HCT116 (cell line): Measurements from ENCODE around the gene MAJIN. TPM values are rescaled to one million over a fixed set of nuclear protein-coding genes. Genes with fewer than 3 reads are reported as not detected.
A peak's percentile ranks its signal among the peaks of the same experiment; 100 is the strongest.

Source experiments
- ATAC-seq: fragments of 200-7000 bp; cut with Tn5 transposase; 2 replicates; pipeline ENCODE4 v1.9.1; 2020; ENCODE audit warnings: mild to moderate bottlenecking, moderate library complexity
- BruUV-seq: library from RNA; stranded (reverse); fragments of 400-500 nt; replicated peaks from 2 replicates; lab custom pipeline; 2021; lab: Mats Ljungman, UMichigan
- CTCF ChIA-PET: fragments of 300-600 bp; sonication (Branson Sonifier 250); formaldehyde crosslinking; loops from one replicate; lab custom pipeline; 2021; ENCODE audit warnings: antibody characterized with exemption; lab: Charles Lee
- POLR2A ChIA-PET: fragments of 300-600, 350-600 bp; sonication (Branson Sonifier 250); formaldehyde crosslinking; loops from one replicate; lab custom pipeline; 2021; ENCODE audit warnings: antibody characterized with exemption; lab: Charles Lee
- RAD21 ChIA-PET, 2 experiments: fragments of 300-600 bp; sonication (Branson Sonifier 250); formaldehyde crosslinking; loops; one replicate each; lab custom pipeline; 2023; ENCODE audit warnings: low total read pairs in 2 of 2; ENCODE audit not compliant: uncharacterized antibody in 2 of 2, unreplicated experiment in 2 of 2, low non-redundant PET in 1 of 2; lab: Charles Lee
- DNase-seq: peaks from one replicate; pipeline ENCODE4 v3.0.0-alpha.2; 2010; ENCODE audit warnings: low read depth, low spot score
- H2AFZ ChIP-seq: fragments of 200-600 bp; shearing (Covaris generic), sonication (generic); 2 replicates; pipeline ENCODE4 v1.6.1; 2017; ENCODE audit warnings: low read depth, mixed run types, mixed read lengths, antibody characterized with exemption, low read length; ENCODE audit not compliant: poor library complexity, severe bottlenecking
- H3K27ac ChIP-seq: 2 replicates; pipeline ENCODE4 v1.5.1; 2012; ENCODE audit warnings: low read depth, low read length
- H3K27me3 ChIP-seq: fragments of 200-600 bp; sonication (generic); 2 replicates; pipeline ENCODE4 v1.6.1; 2016; ENCODE audit warnings: mixed run types, low read length, mixed read lengths; ENCODE audit not compliant: insufficient read depth
- H3K36me3 ChIP-seq, 2 experiments: fragments of 200-500 bp in 1 of 2; fragments of 200-600 bp in 1 of 2; sonication (Bioruptor generic) in 1 of 2; sonication (generic) in 1 of 2; 2 replicates each; pipeline versions ENCODE4 v1.5.1 to v1.6.1; 2014 to 2016; ENCODE audit warnings: low read length in 2 of 2, inconsistent platforms in 1 of 2, mixed read lengths in 1 of 2, mixed run types in 1 of 2; ENCODE audit not compliant: insufficient read depth in 2 of 2, control insufficient read depth in 1 of 2
- H3K4me1 ChIP-seq, 2 experiments: fragments of 200-600 bp in 1 of 2; sonication (generic) in 1 of 2; 2 replicates each; pipeline versions ENCODE4 v1.5.1 to v1.6.1; 2012 to 2017; ENCODE audit warnings: low read length in 2 of 2, inconsistent platforms in 1 of 2, mild to moderate bottlenecking in 1 of 2, mixed read lengths in 1 of 2, mixed run types in 1 of 2, moderate library complexity in 1 of 2; ENCODE audit not compliant: insufficient read depth in 2 of 2, control insufficient read depth in 1 of 2
- H3K4me2 ChIP-seq: fragments of 200-600 bp; sonication (generic); 2 replicates; pipeline ENCODE4 v1.6.1; 2017; ENCODE audit warnings: mixed run types, low read length, mixed read lengths
- H3K4me3 ChIP-seq, 2 experiments: fragments of 200-600 bp in 1 of 2; sonication (generic) in 1 of 2; replicated peaks in 1 of 2; 2 replicates each; pipeline ENCODE4 v1.5.1; 2011 to 2016; ENCODE audit warnings: low read length in 2 of 2, control low read depth in 1 of 2, low read depth in 1 of 2, mild to moderate bottlenecking in 1 of 2, mixed read lengths in 1 of 2, mixed run types in 1 of 2
- H3K79me2 ChIP-seq: fragments of 200-600 bp; sonication (generic); 2 replicates; pipeline ENCODE4 v1.6.1; 2017; ENCODE audit warnings: mild to moderate bottlenecking, mixed run types, low read length, moderate library complexity, mixed read lengths; ENCODE audit not compliant: insufficient read depth
- H3K9ac ChIP-seq: fragments of 200-600 bp; sonication (generic); 2 replicates; pipeline ENCODE4 v1.6.1; 2016; ENCODE audit warnings: low read length, mixed read lengths
- H3K9me2 ChIP-seq: fragments of 200-600 bp; sonication (generic), shearing (Covaris generic); 2 replicates; pipeline ENCODE4 v1.6.1; 2017; ENCODE audit warnings: mixed run types, mild to moderate bottlenecking, moderate library complexity; ENCODE audit not compliant: insufficient read depth
- H3K9me3 ChIP-seq, 2 experiments: fragments of 200-500 bp in 1 of 2; fragments of 200-600 bp in 1 of 2; sonication (Bioruptor generic) in 1 of 2; sonication (generic) in 1 of 2; 2 replicates each; pipeline ENCODE4 v1.6.1; 2014 to 2017; ENCODE audit warnings: low read length in 2 of 2, mixed read lengths in 2 of 2, inconsistent platforms in 1 of 2, low read depth in 1 of 2, mild to moderate bottlenecking in 1 of 2, mixed run types in 1 of 2, moderate library complexity in 1 of 2; ENCODE audit not compliant: control insufficient read depth in 1 of 2, insufficient read depth in 1 of 2
- H4K20me1 ChIP-seq: fragments of 200-600 bp; sonication (generic), shearing (Covaris generic); 2 replicates; pipeline ENCODE4 v1.6.1; 2017; ENCODE audit warnings: mixed run types, mild to moderate bottlenecking, moderate library complexity; ENCODE audit not compliant: insufficient read depth
- CBX3 ChIP-seq: IDR thresholded peaks from 2 replicates; pipeline ENCODE4 v1.6.1; 2012; ENCODE audit warnings: low read depth
- EGR1 ChIP-seq: IDR thresholded peaks from 2 replicates; pipeline ENCODE4 v1.6.1; 2012; ENCODE audit warnings: low read depth
- EZH2phosphoT487 ChIP-seq: fragments of 200-600 bp; IDR thresholded peaks from 2 replicates; pipeline ENCODE4 v1.6.1; 2018; ENCODE audit warnings: antibody characterized with exemption, borderline replicate concordance
- FOSL1 ChIP-seq: IDR thresholded peaks from 2 replicates; pipeline ENCODE4 v1.6.1; 2012; ENCODE audit warnings: low read depth
- MAX ChIP-seq: IDR thresholded peaks from 2 replicates; pipeline ENCODE4 v1.6.1; 2012
- POLR2AphosphoS5 ChIP-seq: IDR thresholded peaks from 2 replicates; pipeline ENCODE4 v1.6.1; 2011; ENCODE audit warnings: mild to moderate bottlenecking, low read depth, low read length, moderate library complexity
- REST ChIP-seq: IDR thresholded peaks from 2 replicates; pipeline ENCODE4 v1.6.1; 2012; ENCODE audit warnings: low read depth
- TCF7L2 ChIP-seq: IDR thresholded peaks from 2 replicates; pipeline ENCODE4 v1.7.0; 2011; ENCODE audit warnings: borderline replicate concordance, inconsistent platforms; ENCODE audit not compliant: insufficient read depth, insufficient read length; ENCODE audit errors: extremely low read depth
- YY1 ChIP-seq: IDR thresholded peaks from 2 replicates; pipeline ENCODE4 v1.6.1; 2011; ENCODE audit warnings: low read length, low read depth, moderate library complexity, mild to moderate bottlenecking; ENCODE audit not compliant: insufficient replicate concordance; ENCODE audit errors: extremely low read depth
- ZFX ChIP-seq: fragments of 450-650 bp; IDR thresholded peaks from 2 replicates; pipeline ENCODE4 v1.6.1; 2017
- ZNF274 ChIP-seq: fragments of 200-500 bp; sonication (Bioruptor generic); IDR thresholded peaks from 2 replicates; pipeline ENCODE4 v1.6.1; 2014; ENCODE audit warnings: mild to moderate bottlenecking, low read depth, low read length, inconsistent platforms
- intact Hi-C: fragments of 100-400 bp; cut with micrococcal nuclease; formaldehyde crosslinking; loops from 2 replicates; pipeline ENCODE4 v1.10.0; 2022
- total RNA-seq: library from RNA; stranded (reverse); gene quantifications from one replicate; pipeline ENCODE4 v1.2.1, GENCODE V29; 2021; ENCODE audit not compliant: unreplicated experiment
- TF ChIP-seq, protein P1 (sequence below): IDR thresholded peaks from 2 replicates; pipeline ENCODE4 v1.6.1; 2011; ENCODE audit warnings: mild to moderate bottlenecking, low read length, moderate library complexity; ENCODE audit not compliant: insufficient replicate concordance; ENCODE audit errors: extremely low read depth

Gene MAJIN
- total RNA-seq, 1 experiment from 2014 or later: not detected

GRCh38 chr11:64923944-64924909 lies 47.7 kb downstream of the MAJIN start, which contains the start of gene PPP2R5B:
TSS of gene PPP2R5B (plus strand) at chr11:64924689. CDS start at chr11:64925735, 1,046 bp downstream.
- intact Hi-C loops: loop anchor here (1.0 kb wide), 1 partner anchor 83 kb away; no protein-coding TSS in a partner anchor
- TF ChIP-seq, protein P1, sequence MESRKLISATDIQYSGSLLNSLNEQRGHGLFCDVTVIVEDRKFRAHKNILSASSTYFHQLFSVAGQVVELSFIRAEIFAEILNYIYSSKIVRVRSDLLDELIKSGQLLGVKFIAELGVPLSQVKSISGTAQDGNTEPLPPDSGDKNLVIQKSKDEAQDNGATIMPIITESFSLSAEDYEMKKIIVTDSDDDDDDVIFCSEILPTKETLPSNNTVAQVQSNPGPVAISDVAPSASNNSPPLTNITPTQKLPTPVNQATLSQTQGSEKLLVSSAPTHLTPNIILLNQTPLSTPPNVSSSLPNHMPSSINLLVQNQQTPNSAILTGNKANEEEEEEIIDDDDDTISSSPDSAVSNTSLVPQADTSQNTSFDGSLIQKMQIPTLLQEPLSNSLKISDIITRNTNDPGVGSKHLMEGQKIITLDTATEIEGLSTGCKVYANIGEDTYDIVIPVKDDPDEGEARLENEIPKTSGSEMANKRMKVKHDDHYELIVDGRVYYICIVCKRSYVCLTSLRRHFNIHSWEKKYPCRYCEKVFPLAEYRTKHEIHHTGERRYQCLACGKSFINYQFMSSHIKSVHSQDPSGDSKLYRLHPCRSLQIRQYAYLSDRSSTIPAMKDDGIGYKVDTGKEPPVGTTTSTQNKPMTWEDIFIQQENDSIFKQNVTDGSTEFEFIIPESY: no peak
- no peak for TF ChIP-seq MAX
- peak; percentile 29; the same call in 1 of the 2 replicates for TF ChIP-seq ZFX
- no peak for TF ChIP-seq CBX3
- TF ChIP-seq POLR2AphosphoS5: peak; percentile 49
- no peak for TF ChIP-seq EZH2phosphoT487
- no peak for TF ChIP-seq ZNF274
- TF ChIP-seq EGR1: no peak
- no peak for TF ChIP-seq FOSL1
- no peak for TF ChIP-seq REST
- peak; percentile 70 for TF ChIP-seq YY1
- TF ChIP-seq TCF7L2: peak; percentile 7
- Histone ChIP-seq H3K4me1 (peaks cover 4 to 18% of the 10 kb centered on the region in 2 experiments), H3K9me3 (no peaks in the 10 kb centered on the region), H3K4me3 (peak within 1 kb of the TSS; percentile 73 to 80), H3K27ac (peak within 1 kb of the TSS; percentile 85), H4K20me1 (no peaks in the 10 kb centered on the region), H3K36me3 (no peaks in the 10 kb centered on the region), H2AFZ (peak within 1 kb of the TSS; percentile 36), H3K9ac (peak within 1 kb of the TSS; percentile 68), H3K79me2 (no peaks in the 10 kb centered on the region), H3K9me2 (no peaks in the 10 kb centered on the region), H3K4me2 (peak within 1 kb of the TSS; percentile 82), H3K27me3 (no peaks in the 10 kb centered on the region)
- ChIA-PET POLR2A (interaction anchor here (1.5 kb wide), 2 partner anchors 10 to 83 kb away, joined by 4 read pairs; no protein-coding TSS in a partner anchor), RAD21 (interaction anchor here in 1 of 2 experiments (1.0 kb wide), 1 partner anchor 90 kb away, joined by 3 read pairs; the partner anchor contains the start of gene ARL2), CTCF (interaction anchor here (0.6 to 1.1 kb wide), 2 partner anchors 36 to 137 kb away, joined by 3 to 4 read pairs; no protein-coding TSS in a partner anchor)
- ATAC-seq: peak; percentile 94
- peak; percentile 85 for DNase-seq
- BruUV-seq: no TSS peak
